Activated T-cell treated with anti-CD3 and anti-CD28 coated beads for 48 hours (primary cell): ENCODE data around the gene TTC3.
"Not testable (repeated sequence)": the region's sequence is repeated elsewhere in the genome, so short reads cannot be mapped to it uniquely, and the experiment has no call there.

Source experiments
- DNase-seq: peaks from one replicate; pipeline ENCODE4 v3.0.0-alpha.2; 2020; ENCODE audit warnings: low read depth

TTC3 gene

GRCh38 chr21:37093977-37094376 is 20.9 kb downstream of the TTC3 start:
- no peak for DNase-seq

GRCh38 chr21:37095821-37096220 is 22.8 kb downstream of the TTC3 start:
- no peak for DNase-seq

GRCh38 chr21:37098751-37099150 is 25.7 kb downstream of the TTC3 start:
- no peak for DNase-seq

- DNase-seq = no peak
These were observed 27.3 kb downstream of the TTC3 start for GRCh38 chr21:37100316-37100715.

GRCh38 chr21:37101384-37101783 is 28.3 kb downstream of the TTC3 start:
- no peak for DNase-seq

GRCh38 chr21:37102746-37103145 is 29.7 kb downstream of the TTC3 start:
- DNase-seq = not testable (repeated sequence)

- no peak for DNase-seq
These were observed 33.9 kb downstream of the TTC3 start for GRCh38 chr21:37106998-37107397.

- DNase-seq = not testable (repeated sequence)
These were observed 38.0 kb downstream of the TTC3 start for GRCh38 chr21:37111029-37111428.

- DNase-seq = not testable (repeated sequence)
These were observed 41.2 kb downstream of the TTC3 start for GRCh38 chr21:37114301-37114700.

- not testable (repeated sequence) for DNase-seq
These were observed 43.4 kb downstream of the TTC3 start for GRCh38 chr21:37116459-37116858.

- DNase-seq = no peak
These were observed 44.1 kb downstream of the TTC3 start for GRCh38 chr21:37117204-37117603.

GRCh38 chr21:37118187-37118826 is 45.3 kb downstream of the TTC3 start:
- no peak for DNase-seq

GRCh38 chr21:37119421-37120218 is 46.6 kb downstream of the TTC3 start:
- peak; percentile 4 for DNase-seq

- DNase-seq = no peak
These were observed 55.0 kb downstream of the TTC3 start for GRCh38 chr21:37128076-37128475.

- no peak for DNase-seq
These were observed 57.9 kb downstream of the TTC3 start for GRCh38 chr21:37130971-37131370.

- no peak for DNase-seq
These were observed 63.2 kb downstream of the TTC3 start for GRCh38 chr21:37136261-37136660.

GRCh38 chr21:37136744-37137143 is 63.7 kb downstream of the TTC3 start:
- no peak for DNase-seq

GRCh38 chr21:37139154-37139553 is 66.1 kb downstream of the TTC3 start:
- no peak for DNase-seq

- DNase-seq = no peak
These were observed 66.8 kb downstream of the TTC3 start for GRCh38 chr21:37139902-37140301.

- not testable (repeated sequence) for DNase-seq
These were observed 70.3 kb downstream of the TTC3 start for GRCh38 chr21:37143392-37143791.

GRCh38 chr21:37145635-37146111 is 72.6 kb downstream of the TTC3 start:
- no peak for DNase-seq

- DNase-seq = no peak
These were observed 73.5 kb downstream of the TTC3 start for GRCh38 chr21:37146320-37147235.
